Endodermal cell (in vitro differentiated cells): Measurements from ENCODE around the gene THAP5. TPM values are rescaled to one million over a fixed set of nuclear protein-coding genes. Genes with fewer than 3 reads are reported as not detected.

ENCODE experiments used
- DNase-seq: peaks from one replicate; pipeline ENCODE4 v3.0.0-alpha.2; 2017
- H3K27ac ChIP-seq: 2 replicates; pipeline ENCODE4 v1.5.1; 2013; ENCODE audit warnings: mild to moderate bottlenecking, low read depth, low read length, moderate library complexity
- H3K27me3 ChIP-seq: 2 replicates; pipeline ENCODE4 v1.6.1; 2013; ENCODE audit warnings: mild to moderate bottlenecking, low read length, moderate library complexity; ENCODE audit not compliant: insufficient read depth, control insufficient read depth, poor library complexity, severe bottlenecking
- H3K36me3 ChIP-seq: 2 replicates; pipeline ENCODE4 v1.7.0; 2013; ENCODE audit warnings: mild to moderate bottlenecking, low read length, moderate library complexity; ENCODE audit not compliant: control insufficient read depth, insufficient read depth
- H3K4me1 ChIP-seq: one replicate; pipeline ENCODE4 v1.7.0; 2013; ENCODE audit warnings: low read length; ENCODE audit not compliant: control insufficient read depth, insufficient read depth
- H3K4me3 ChIP-seq: 2 replicates; pipeline ENCODE4 v1.5.1; 2013; ENCODE audit warnings: mild to moderate bottlenecking, low read length, moderate library complexity
- H3K9ac ChIP-seq: 2 replicates; pipeline ENCODE4 v1.6.1; 2013; ENCODE audit warnings: mild to moderate bottlenecking, low read length, moderate library complexity; ENCODE audit not compliant: poor library complexity, severe bottlenecking; ENCODE audit errors: extremely low read depth
- H3K9me3 ChIP-seq: 2 replicates; pipeline ENCODE4 v1.6.1; 2013; ENCODE audit warnings: mild to moderate bottlenecking, low read length, moderate library complexity; ENCODE audit not compliant: control insufficient read depth
- H3K27ac Mint-ChIP-seq: 2 replicates; pipeline ENCODE4 v1.8.0; 2020; ENCODE audit warnings: mixed read lengths
- H3K27me3 Mint-ChIP-seq: 2 replicates; pipeline ENCODE4 v1.8.0; 2021; ENCODE audit warnings: mild to moderate bottlenecking, mixed read lengths; ENCODE audit not compliant: insufficient read depth
- H3K36me3 Mint-ChIP-seq: 2 replicates; pipeline ENCODE4 v1.8.0; 2020; ENCODE audit warnings: low read depth, mixed read lengths
- H3K4me1 Mint-ChIP-seq: 2 replicates; pipeline ENCODE4 v1.8.0; 2020; ENCODE audit warnings: mixed read lengths
- H3K4me3 Mint-ChIP-seq: 2 replicates; pipeline ENCODE4 v1.8.0; 2020; ENCODE audit warnings: mild to moderate bottlenecking, moderate library complexity, mixed read lengths
- H3K9me3 Mint-ChIP-seq: 2 replicates; pipeline ENCODE4 v1.8.0; 2020; ENCODE audit warnings: mild to moderate bottlenecking, mixed read lengths
- CTCF ChIP-seq: fragments of 200-600 bp; sonication (generic); conservative IDR thresholded peaks from 2 replicates; pipeline ENCODE4 v1.5.0; 2021; ENCODE audit warnings: antibody characterized with exemption, mild to moderate bottlenecking
- WGBS, 2 experiments: methylation state at CpG; one replicate each; pipeline versions ENCODE4 v1.1.5 to v1.1.7; 2013; ENCODE audit warnings: missing lambda C conversion rate in 2 of 2, mixed read lengths in 1 of 2; ENCODE audit not compliant: insufficient coverage in 1 of 2, insufficient read length in 1 of 2; 5-methylcytosine and 5-hydroxymethylcytosine counted together
- total RNA-seq, 2 donors: library from RNA; stranded (reverse); fragmentation: NEBNext Ultra II Directional in 1 of 2; extraction: Animal tissue kit (Norgen Biotek cat#: 25700) in 1 of 2; gene quantifications; 2 replicates in 1 of 2; 3 replicates in 1 of 2; pipeline ENCODE4 v1.2.1, GENCODE V29; 2021

The THAP5 gene
- total RNA-seq, 2 donors from 2014 or later, result 21.5 to 23.8 TPM

DNA sequence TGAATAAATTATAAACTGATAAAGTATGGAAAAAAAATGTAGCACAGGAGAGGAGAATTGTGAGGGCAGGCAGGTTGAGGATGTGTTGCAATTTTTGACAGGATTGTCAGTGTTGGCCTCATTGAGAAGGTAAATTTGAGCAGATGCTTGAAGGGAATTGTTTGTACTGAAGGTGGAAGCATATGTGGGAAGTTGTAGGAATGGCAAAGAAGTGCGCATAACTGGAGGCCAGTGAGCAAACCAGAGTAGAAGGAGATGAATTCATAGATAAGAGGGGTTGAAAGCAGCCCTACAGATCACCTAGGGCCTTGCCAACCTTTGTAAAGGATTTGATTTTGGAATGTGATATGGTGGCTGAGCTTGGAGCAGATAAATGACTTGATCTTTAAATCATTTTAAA, 6.6 kb upstream of the THAP5 start:
- Mint-ChIP-seq H3K27me3 (no peaks in the 10 kb centered on the region), H3K4me3 (no peak overlapping the region)
- 96 to 100% methylated on average over 1 of the region's 1 CpG for WGBS, 2 experiments

DNA sequence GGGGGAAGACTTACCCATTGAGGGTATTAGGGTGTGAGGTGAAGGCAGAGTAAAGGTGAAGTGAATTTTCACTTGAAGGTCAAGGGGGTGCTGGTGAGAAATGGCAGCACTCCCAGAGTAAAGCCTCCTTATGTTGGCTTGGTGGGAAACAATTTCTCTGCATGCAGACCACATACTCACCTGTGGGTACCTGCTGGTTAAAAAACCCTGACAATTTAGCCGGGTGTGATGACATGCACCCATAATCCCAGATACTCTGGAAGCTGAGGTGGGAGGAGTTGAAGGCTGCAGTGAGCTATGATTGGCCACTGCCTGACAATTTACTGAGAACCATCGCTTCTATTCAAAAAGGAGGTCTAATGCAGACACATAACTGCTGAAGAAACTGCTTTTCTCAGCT, 5.7 kb upstream of the THAP5 start:
- TF ChIP-seq CTCF, result no peak
- no peaks in the 10 kb centered on the region for H3K27me3 Mint-ChIP-seq
- peaks cover 10% of the 10 kb centered on the region for H3K4me1 Mint-ChIP-seq
- no peak overlapping the region for H3K9ac ChIP-seq
- H3K27ac Mint-ChIP-seq, result no peak overlapping the region
- peaks cover 54% of the 10 kb centered on the region for H3K36me3 ChIP-seq
- H3K36me3 Mint-ChIP-seq, result peaks cover 56% of the 10 kb centered on the region
- H3K27ac ChIP-seq, result no peak overlapping the region
- no peaks in the 10 kb centered on the region for H3K27me3 ChIP-seq
- DNase-seq, result no peak
- WGBS, 2 experiments, result 85 to 100% methylated on average over 1 to 2 of the region's 2 CpGs
- no peak overlapping the region for H3K4me3 Mint-ChIP-seq
- no peak overlapping the region for H3K4me3 ChIP-seq
- H3K4me1 ChIP-seq, result no peaks in the 10 kb centered on the region
- H3K9me3 Mint-ChIP-seq, result peaks cover 9% of the 10 kb centered on the region
- peaks cover 24% of the 10 kb centered on the region for H3K9me3 ChIP-seq

More for the DNA sequence above, 6.6 kb upstream of the THAP5 start:
- peaks cover 28% of the 10 kb centered on the region for H3K9me3 ChIP-seq
- Mint-ChIP-seq H3K27ac (no peak overlapping the region), H3K9me3 (peaks cover 14% of the 10 kb centered on the region), H3K4me1 (peaks cover 7% of the 10 kb centered on the region), H3K36me3 (peaks cover 60% of the 10 kb centered on the region)
- no peak for TF ChIP-seq CTCF
- H3K27me3 ChIP-seq, result no peaks in the 10 kb centered on the region
- H3K4me1 ChIP-seq, result no peaks in the 10 kb centered on the region
- DNase-seq, result no peak
- H3K9ac ChIP-seq, result no peak overlapping the region
- no peak overlapping the region for H3K4me3 ChIP-seq
- no peak overlapping the region for H3K27ac ChIP-seq
- H3K36me3 ChIP-seq, result peaks cover 54% of the 10 kb centered on the region

DNA sequence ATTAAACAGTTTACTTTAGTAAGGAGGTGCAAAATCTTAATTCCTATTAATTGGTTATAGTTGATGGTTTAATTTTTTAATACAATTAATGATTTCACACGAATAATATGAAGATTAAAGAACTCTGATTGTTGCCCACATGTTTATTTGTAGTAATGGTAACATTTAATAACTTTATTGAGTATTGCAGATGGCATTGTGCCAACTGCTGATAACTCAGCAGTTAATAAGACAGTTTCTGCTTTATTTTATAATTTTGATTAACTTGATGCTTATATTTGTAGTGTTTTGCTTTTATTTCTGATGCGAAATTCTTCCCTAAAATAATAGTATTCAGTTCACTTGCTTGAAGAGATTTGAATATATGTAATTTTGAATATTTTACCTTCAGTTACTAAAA, 3.0 kb upstream of the THAP5 start:
- no peak for TF ChIP-seq CTCF
- H3K9ac ChIP-seq, result no peak overlapping the region
- no peak for DNase-seq

More for the DNA sequence above, 3.0 kb upstream of the THAP5 start:
- Histone ChIP-seq H3K27me3 (no peaks in the 10 kb centered on the region), H3K4me1 (peaks cover 4% of the 10 kb centered on the region), H3K27ac (no peak overlapping the region), H3K9me3 (no peaks in the 10 kb centered on the region), H3K36me3 (peaks cover 39% of the 10 kb centered on the region), H3K4me3 (peak overlapping the region; percentile 27)
- WGBS, 2 experiments, result 94% methylated on average over 1 of the region's 2 CpGs; no CpG with 5 or more reads in 1 of the 2 experiments
- Mint-ChIP-seq H3K27ac (no peak overlapping the region), H3K4me3 (no peak overlapping the region), H3K4me1 (peaks cover 18% of the 10 kb centered on the region), H3K36me3 (peaks cover 35% of the 10 kb centered on the region), H3K9me3 (no peaks in the 10 kb centered on the region), H3K27me3 (no peaks in the 10 kb centered on the region)
